T-helper 1 cell (primary cell): ENCODE results near the gene C15orf40.
"Not testable (repeated sequence)": the region's sequence is repeated elsewhere in the genome, so short reads cannot be mapped to it uniquely, and the experiment has no call there.

ENCODE experiments used
- DNase-seq, 5 donors: peaks; one replicate each; pipeline ENCODE4 v3.0.0-alpha.2; 2012 to 2020

The C15orf40 gene

GRCh38 chr15:82950746-82951370 lies 60.6 kb downstream of the C15orf40 start:
- DNase-seq = peak in 1 of 5 donors; percentile 9

- DNase-seq = no peak
Observed at GRCh38 chr15:82950295-82950694, 61.1 kb downstream of the C15orf40 start.

DNA sequence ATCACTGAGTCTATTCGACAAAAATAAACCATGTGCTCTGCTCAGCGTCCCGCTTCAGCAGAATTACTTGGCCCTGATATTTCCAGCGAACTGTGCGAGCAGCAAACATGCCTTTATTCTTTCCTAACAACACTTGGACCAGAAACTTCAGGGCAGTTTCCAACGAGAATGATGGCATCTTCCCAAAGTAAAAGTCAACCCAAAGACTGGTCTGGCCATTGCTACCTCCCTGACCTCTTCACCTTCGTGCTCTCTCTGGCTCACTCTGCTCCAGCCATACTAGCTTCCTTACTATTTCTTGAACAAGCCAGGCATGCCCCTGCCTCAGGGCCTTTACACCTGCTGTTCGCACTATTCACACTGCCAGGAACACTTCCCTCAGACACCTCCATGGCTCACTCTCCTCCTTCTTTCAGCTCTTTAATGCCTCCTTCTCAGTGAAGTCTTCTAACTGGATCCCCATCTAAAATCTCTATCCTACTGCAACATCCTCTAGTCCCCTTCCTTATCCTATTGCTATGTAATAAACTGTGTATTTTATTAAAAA lies 65.2 kb downstream of the C15orf40 start:
- DNase-seq = no peak

DNA sequence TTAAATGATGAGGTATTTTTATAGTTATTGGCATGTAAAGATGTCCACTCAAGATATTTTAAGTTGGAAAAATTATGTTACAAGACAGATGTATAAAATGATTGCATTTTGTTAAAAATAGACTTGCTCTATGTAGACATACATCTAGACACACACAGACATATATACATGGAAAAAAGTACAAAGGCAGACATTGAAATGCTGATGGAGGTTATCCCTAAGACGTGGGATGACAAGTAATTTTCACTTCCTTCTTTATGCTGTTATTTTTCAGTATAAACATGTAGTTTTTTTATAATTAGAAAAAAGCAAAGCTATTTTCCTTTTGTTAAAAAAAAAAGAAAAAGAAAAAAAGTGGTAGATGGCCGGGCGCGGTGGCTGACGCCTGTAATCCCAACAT lies 66.1 kb downstream of the C15orf40 start:
- DNase-seq = no peak

DNA sequence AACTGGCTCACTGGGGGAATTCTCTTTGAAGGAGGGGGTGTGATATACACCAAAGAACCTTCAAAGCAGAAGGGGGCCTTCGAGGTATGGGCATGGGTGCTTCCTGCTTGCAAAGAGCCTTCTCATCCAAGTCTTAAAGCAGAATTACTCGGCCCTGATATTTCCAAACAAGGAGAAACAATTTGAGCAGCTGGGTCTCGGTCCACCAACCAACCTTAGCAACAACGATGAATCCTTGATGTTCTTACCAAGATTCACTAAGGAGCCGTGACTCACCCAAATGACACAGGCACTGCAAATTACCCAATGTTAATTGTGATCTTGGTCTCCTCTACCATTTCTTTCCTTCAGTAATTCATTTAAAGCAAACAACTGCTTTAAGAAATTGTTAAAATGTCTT lies 66.6 kb downstream of the C15orf40 start:
- no peak for DNase-seq

DNA sequence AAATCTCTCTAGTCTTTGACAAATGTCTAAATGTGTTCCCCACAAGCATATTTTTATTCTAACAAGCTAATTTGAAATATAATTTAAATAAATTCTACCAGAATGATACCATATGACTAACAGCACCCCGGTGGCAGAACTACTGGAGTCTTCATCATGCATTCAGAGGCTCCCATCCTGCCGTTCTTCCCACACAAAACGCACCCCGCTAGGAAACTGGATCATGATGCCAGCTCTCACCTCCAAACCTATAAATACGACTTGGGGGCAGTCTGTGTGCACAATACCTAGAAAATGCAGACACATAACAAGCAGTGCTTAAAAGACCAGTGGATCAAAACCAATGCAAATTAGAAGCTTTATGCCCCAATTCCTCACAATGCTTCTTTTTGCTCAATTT lies 67.4 kb downstream of the C15orf40 start:
- DNase-seq = no peak

DNA sequence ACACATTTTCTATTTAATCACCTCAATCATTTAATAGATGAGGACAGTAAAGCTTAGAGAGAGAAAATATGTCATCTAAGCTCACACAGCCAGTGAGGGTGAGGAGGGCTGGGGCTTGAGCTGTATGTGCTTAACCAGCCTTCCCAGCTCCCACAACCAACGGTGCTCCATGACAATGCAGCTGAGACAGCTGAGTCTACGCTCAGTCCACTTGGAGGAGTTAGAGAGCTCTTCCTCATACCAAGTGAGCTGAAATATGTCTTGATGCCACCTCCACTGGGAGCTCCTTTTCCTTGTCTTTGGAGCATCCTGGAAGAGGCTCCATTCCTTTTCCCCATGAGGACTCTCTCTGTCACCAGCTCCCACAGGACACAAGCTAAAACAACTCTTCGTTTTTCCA lies 68.3 kb downstream of the C15orf40 start:
- DNase-seq = no peak

DNA sequence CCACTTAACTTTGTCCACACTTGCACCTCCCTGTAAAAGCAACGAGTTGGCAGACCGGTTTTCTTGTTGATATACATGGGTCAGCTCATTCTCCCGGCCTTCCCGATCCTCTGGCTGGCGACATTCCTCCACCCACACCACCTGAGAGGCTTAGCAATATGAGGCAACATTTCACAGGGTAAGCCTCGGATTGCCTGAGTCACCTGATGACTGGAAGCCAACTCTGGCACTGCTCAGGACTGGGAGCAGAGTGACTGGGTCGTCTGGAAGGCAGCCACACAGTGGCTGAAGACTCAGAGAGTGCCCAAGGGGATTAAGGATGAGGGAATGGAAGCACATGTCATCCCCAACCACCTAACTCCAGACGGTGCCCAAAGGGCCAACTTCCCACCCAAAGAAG lies 68.7 kb downstream of the C15orf40 start:
- no peak for DNase-seq

- not testable (repeated sequence) for DNase-seq
Observed at GRCh38 chr15:82939678-82940077, 71.8 kb downstream of the C15orf40 start.
